SK-N-SH (cell line): ENCODE results near the gene IRGC. TPM values are rescaled to one million over a fixed set of nuclear protein-coding genes. Genes with fewer than 3 reads are reported as not detected.

Source experiments
- CTCF ChIA-PET: fragments of 300-600, 350-600 bp; formaldehyde crosslinking; extraction: SDS; loops from one replicate; lab custom pipeline; 2021; lab: Yijun Ruan, JAX
- POLR2A ChIA-PET: fragments of 350-600 bp; sonication (Branson Sonifier 250); formaldehyde crosslinking; extraction: SDS; loops from one replicate; lab custom pipeline; 2020; ENCODE audit warnings: antibody characterized with exemption, inconsistent platforms; lab: Yijun Ruan, JAX
- DNase-seq: peaks from one replicate; pipeline ENCODE4 v3.0.0; 2012
- H2AFZ ChIP-seq: fragments of 200-600 bp; sonication (generic); 2 replicates; pipeline ENCODE4 v1.8.1; 2016; ENCODE audit warnings: antibody characterized with exemption, mild to moderate bottlenecking, low read depth
- H3F3A ChIP-seq: fragments of 200-600 bp; sonication (generic); replicated peaks from 2 replicates; pipeline ENCODE3; 2016; ENCODE audit warnings: antibody characterized with exemption, mild to moderate bottlenecking; ENCODE audit not compliant: insufficient read depth
- H3K27ac ChIP-seq, 2 experiments: fragments of 200-500 bp in 1 of 2; fragments of 200-600 bp in 1 of 2; sonication (Bioruptor generic) in 1 of 2; sonication (generic), shearing (Covaris generic) in 1 of 2; 2 replicates each; pipeline versions ENCODE4 v1.5.1 to v1.6.1; 2014 to 2016; ENCODE audit warnings: low read depth in 2 of 2, inconsistent platforms in 1 of 2, low read length in 1 of 2, mild to moderate bottlenecking in 1 of 2, mixed read lengths in 1 of 2
- H3K27me3 ChIP-seq: fragments of 200-600 bp; sonication (generic), shearing (Covaris generic); 2 replicates; pipeline ENCODE4 v1.6.1; 2016; ENCODE audit warnings: mixed run types; ENCODE audit not compliant: insufficient read depth
- H3K36me3 ChIP-seq, 2 experiments: fragments of 200-500 bp in 1 of 2; fragments of 200-600 bp in 1 of 2; sonication (Bioruptor generic) in 1 of 2; sonication (generic) in 1 of 2; replicated peaks in 1 of 2; 2 replicates each; pipeline versions ENCODE3 to v1.5.1; 2014 to 2016; ENCODE audit warnings: low read length in 1 of 2, mild to moderate bottlenecking in 1 of 2; ENCODE audit not compliant: insufficient read depth in 2 of 2, control insufficient read depth in 1 of 2
- H3K4me1 ChIP-seq, 2 experiments: fragments of 200-500 bp in 1 of 2; fragments of 200-600 bp in 1 of 2; sonication (Bioruptor generic) in 1 of 2; sonication (generic), shearing (Covaris generic) in 1 of 2; 2 replicates each; pipeline versions ENCODE4 v1.5.1 to v1.6.1; 2014 to 2016; ENCODE audit warnings: low read depth in 1 of 2, low read length in 1 of 2, mixed run types in 1 of 2; ENCODE audit not compliant: insufficient read depth in 2 of 2, control insufficient read depth in 1 of 2
- H3K4me2 ChIP-seq: fragments of 200-600 bp; sonication (generic), shearing (Covaris generic); 2 replicates; pipeline ENCODE4 v1.6.1; 2017; ENCODE audit warnings: mixed run types
- H3K4me3 ChIP-seq, 2 experiments: fragments of 200-500 bp in 1 of 2; fragments of 200-600 bp in 1 of 2; sonication (Bioruptor generic) in 1 of 2; sonication (generic), shearing (Covaris generic) in 1 of 2; 2 replicates each; pipeline versions ENCODE4 v1.5.1 to v1.8.1; 2014 to 2016; ENCODE audit warnings: low read depth in 2 of 2, inconsistent platforms in 1 of 2, low read length in 1 of 2, mild to moderate bottlenecking in 1 of 2, mixed read lengths in 1 of 2, moderate library complexity in 1 of 2
- H3K79me2 ChIP-seq: fragments of 200-600 bp; sonication (generic); 2 replicates; pipeline ENCODE4 v1.8.1; 2017; ENCODE audit warnings: mild to moderate bottlenecking; ENCODE audit not compliant: insufficient read depth
- H3K9ac ChIP-seq: fragments of 200-600 bp; sonication (generic); 2 replicates; pipeline ENCODE4 v1.6.1; 2017; ENCODE audit warnings: mixed run types
- H3K9me2 ChIP-seq: fragments of 200-600 bp; sonication (generic); 2 replicates; pipeline ENCODE4 v1.6.1; 2017; ENCODE audit warnings: mixed run types
- H3K9me3 ChIP-seq: fragments of 200-600 bp; sonication (generic); 2 replicates; pipeline ENCODE4 v1.6.1; 2017; ENCODE audit warnings: mixed run types, mild to moderate bottlenecking, moderate library complexity
- H4K20me1 ChIP-seq: fragments of 200-600 bp; sonication (generic); 2 replicates; pipeline ENCODE4 v1.6.1; 2017; ENCODE audit warnings: mild to moderate bottlenecking, mixed run types; ENCODE audit not compliant: insufficient read depth
- CHD2 ChIP-seq: fragments of 150-350 bp; IDR thresholded peaks from 2 replicates; pipeline ENCODE4 v1.6.1; 2018; ENCODE audit warnings: low read length; ENCODE audit not compliant: partially characterized antibody
- EZH2phosphoT487 ChIP-seq: fragments of 200-600 bp; sonication (generic); IDR thresholded peaks from 2 replicates; pipeline ENCODE4 v1.6.1; 2017; ENCODE audit warnings: low read depth, mixed run types, mild to moderate bottlenecking, antibody characterized with exemption, moderate library complexity, borderline replicate concordance
- FOSL2 ChIP-seq: IDR thresholded peaks from 2 replicates; pipeline ENCODE4 v1.4.0; 2012; ENCODE audit warnings: low read depth, mild to moderate bottlenecking, moderate library complexity, borderline replicate concordance
- FOXM1 ChIP-seq: IDR thresholded peaks from 2 replicates; pipeline ENCODE4 v1.4.0; 2012; ENCODE audit warnings: low read depth, mild to moderate bottlenecking
- GABPA ChIP-seq: IDR thresholded peaks from 2 replicates; pipeline ENCODE4 v1.4.0; 2012; ENCODE audit warnings: low read depth, mild to moderate bottlenecking
- IRF3 ChIP-seq: fragments of 150-350 bp; IDR thresholded peaks from 2 replicates; pipeline ENCODE4 v1.6.1; 2016; ENCODE audit warnings: mild to moderate bottlenecking, low read depth, low read length
- MAX ChIP-seq: IDR thresholded peaks from 2 replicates; pipeline ENCODE4 v1.4.0; 2012; ENCODE audit warnings: low read depth
- MEF2A ChIP-seq: IDR thresholded peaks from 2 replicates; pipeline ENCODE4 v1.4.0; 2012; ENCODE audit warnings: low read depth, borderline replicate concordance
- NFIC ChIP-seq: IDR thresholded peaks from 2 replicates; pipeline ENCODE4 v1.4.0; 2012; ENCODE audit warnings: borderline replicate concordance
- REST ChIP-seq: IDR thresholded peaks from 2 replicates; pipeline ENCODE4 v1.6.1; 2012; ENCODE audit warnings: mild to moderate bottlenecking, low read depth, low read length, moderate library complexity
- SIN3A ChIP-seq: IDR thresholded peaks from 2 replicates; pipeline ENCODE4 v1.6.1; 2012; ENCODE audit warnings: low read depth, mild to moderate bottlenecking, low read length, moderate library complexity, borderline replicate concordance
- SMC3 ChIP-seq: IDR thresholded peaks from 2 replicates; pipeline ENCODE4 v1.6.1; 2012; ENCODE audit warnings: low read depth, low read length, improper control_type of control experiment
- TAF1 ChIP-seq: IDR thresholded peaks from 2 replicates; pipeline ENCODE4 v1.6.1; 2012; ENCODE audit warnings: low read depth, mild to moderate bottlenecking, low read length, moderate library complexity, borderline replicate concordance
- TCF12 ChIP-seq: IDR thresholded peaks from 2 replicates; pipeline ENCODE4 v1.4.0; 2012
- TEAD4 ChIP-seq: IDR thresholded peaks from 2 replicates; pipeline ENCODE4 v1.4.0; 2012; ENCODE audit warnings: mild to moderate bottlenecking, borderline replicate concordance; ENCODE audit not compliant: insufficient read depth
- USF1 ChIP-seq: IDR thresholded peaks from 2 replicates; pipeline ENCODE4 v1.4.0; 2012; ENCODE audit warnings: low read depth, borderline replicate concordance
- USF2 ChIP-seq: fragments of 150-350 bp; IDR thresholded peaks from 2 replicates; pipeline ENCODE4 v1.6.1; 2017; ENCODE audit warnings: antibody characterized with exemption, low read length, low read depth, borderline replicate concordance
- WGBS: methylation state at CpG from one replicate; pipeline ENCODE4 v1.1.6; 2017; ENCODE audit warnings: low lambda C conversion rate; 5-methylcytosine and 5-hydroxymethylcytosine counted together
- polyA plus RNA-seq, 3 experiments: library from polyadenylated mRNA; depleted of rRNA; stranded (reverse); fragments of >200 nt; gene quantifications; 2 replicates each; pipeline ENCODE4 v1.2.3, GENCODE V29; 2012

The IRGC gene
- polyA plus RNA-seq, 1 of the 3 experiments (the other 2 are of a cell fraction), result not detected

GRCh38 chr19:43755256-43755801 is 39.5 kb downstream of the IRGC start (continued):
- TF ChIP-seq REST (no peak), FOXM1 (0 out of 2 replicates have a peak, but pooled peaks have one; percentile 50), GABPA (no peak), MAX (peak; percentile 63), SMC3 (no peak), TEAD4 (peak; percentile 33; the same call in 1 of the 2 replicates), NFIC (peak; percentile 95)

GRCh38 chr19:43759515-43759914 is 43.6 kb downstream of the IRGC start:
- WGBS, result 54% methylated on average over 5 of the region's 5 CpGs
- no peak overlapping the region for H3K4me2 ChIP-seq
- H3K9me3 ChIP-seq, result no peaks in the 10 kb centered on the region
- peak overlapping the region; percentile 50 to 60; a peak in 3 of 4 replicates for H3K27ac ChIP-seq
- H3F3A ChIP-seq, result peaks cover 51% of the 10 kb centered on the region
- POLR2A ChIA-PET, result no interaction called here
- H2AFZ ChIP-seq, result no peak overlapping the region
- H3K9ac ChIP-seq, result no peak overlapping the region
- no peak for DNase-seq
- H3K36me3 ChIP-seq, result no peaks in the 10 kb centered on the region
- H3K9me2 ChIP-seq, result no peaks in the 10 kb centered on the region
- no peaks in the 10 kb centered on the region for H4K20me1 ChIP-seq
- H3K4me1 ChIP-seq, result peaks cover 0 to 44% of the 10 kb centered on the region in 2 experiments; a peak in 3 of 4 replicates
- CTCF ChIA-PET, result interaction anchor here (1.0 to 2.6 kb wide), 4 partner anchors 10 to 25 kb away, joined by 3 to 14 read pairs (median 6); no protein-coding TSS in a partner anchor
- peaks cover 5% of the 10 kb centered on the region; the same call in 1 of the 2 replicates for H3K79me2 ChIP-seq
- no peak overlapping the region for H3K4me3 ChIP-seq
- no peaks in the 10 kb centered on the region for H3K27me3 ChIP-seq
- TF ChIP-seq FOSL2 (peak; percentile 25; the same call in 1 of the 2 replicates), GABPA (no peak), NFIC (peak; percentile 27; the same call in 1 of the 2 replicates), TCF12 (no peak), TEAD4 (no peak), MAX (no peak), REST (no peak), SMC3 (0 out of 2 replicates have a peak, but pooled peaks have one; percentile 8), CHD2 (no peak), MEF2A (no peak), USF1 (no peak), SIN3A (no peak), IRF3 (no peak), EZH2phosphoT487 (no peak), FOXM1 (no peak), TAF1 (no peak), USF2 (no peak)
